ENCODE measurements around the gene PSMG2. TPM values are rescaled to one million over a fixed set of nuclear protein-coding genes. Genes with fewer than 3 reads are reported as not detected.

PSMG2 gene
- total and polyA plus RNA-seq, 9 of the 15 experiments (the other 6 are each of a cell fraction or from before 2014, with no cell fraction given), result 59.9 to 271 (median 111) TPM

- TF ChIP-seq, protein P1, sequence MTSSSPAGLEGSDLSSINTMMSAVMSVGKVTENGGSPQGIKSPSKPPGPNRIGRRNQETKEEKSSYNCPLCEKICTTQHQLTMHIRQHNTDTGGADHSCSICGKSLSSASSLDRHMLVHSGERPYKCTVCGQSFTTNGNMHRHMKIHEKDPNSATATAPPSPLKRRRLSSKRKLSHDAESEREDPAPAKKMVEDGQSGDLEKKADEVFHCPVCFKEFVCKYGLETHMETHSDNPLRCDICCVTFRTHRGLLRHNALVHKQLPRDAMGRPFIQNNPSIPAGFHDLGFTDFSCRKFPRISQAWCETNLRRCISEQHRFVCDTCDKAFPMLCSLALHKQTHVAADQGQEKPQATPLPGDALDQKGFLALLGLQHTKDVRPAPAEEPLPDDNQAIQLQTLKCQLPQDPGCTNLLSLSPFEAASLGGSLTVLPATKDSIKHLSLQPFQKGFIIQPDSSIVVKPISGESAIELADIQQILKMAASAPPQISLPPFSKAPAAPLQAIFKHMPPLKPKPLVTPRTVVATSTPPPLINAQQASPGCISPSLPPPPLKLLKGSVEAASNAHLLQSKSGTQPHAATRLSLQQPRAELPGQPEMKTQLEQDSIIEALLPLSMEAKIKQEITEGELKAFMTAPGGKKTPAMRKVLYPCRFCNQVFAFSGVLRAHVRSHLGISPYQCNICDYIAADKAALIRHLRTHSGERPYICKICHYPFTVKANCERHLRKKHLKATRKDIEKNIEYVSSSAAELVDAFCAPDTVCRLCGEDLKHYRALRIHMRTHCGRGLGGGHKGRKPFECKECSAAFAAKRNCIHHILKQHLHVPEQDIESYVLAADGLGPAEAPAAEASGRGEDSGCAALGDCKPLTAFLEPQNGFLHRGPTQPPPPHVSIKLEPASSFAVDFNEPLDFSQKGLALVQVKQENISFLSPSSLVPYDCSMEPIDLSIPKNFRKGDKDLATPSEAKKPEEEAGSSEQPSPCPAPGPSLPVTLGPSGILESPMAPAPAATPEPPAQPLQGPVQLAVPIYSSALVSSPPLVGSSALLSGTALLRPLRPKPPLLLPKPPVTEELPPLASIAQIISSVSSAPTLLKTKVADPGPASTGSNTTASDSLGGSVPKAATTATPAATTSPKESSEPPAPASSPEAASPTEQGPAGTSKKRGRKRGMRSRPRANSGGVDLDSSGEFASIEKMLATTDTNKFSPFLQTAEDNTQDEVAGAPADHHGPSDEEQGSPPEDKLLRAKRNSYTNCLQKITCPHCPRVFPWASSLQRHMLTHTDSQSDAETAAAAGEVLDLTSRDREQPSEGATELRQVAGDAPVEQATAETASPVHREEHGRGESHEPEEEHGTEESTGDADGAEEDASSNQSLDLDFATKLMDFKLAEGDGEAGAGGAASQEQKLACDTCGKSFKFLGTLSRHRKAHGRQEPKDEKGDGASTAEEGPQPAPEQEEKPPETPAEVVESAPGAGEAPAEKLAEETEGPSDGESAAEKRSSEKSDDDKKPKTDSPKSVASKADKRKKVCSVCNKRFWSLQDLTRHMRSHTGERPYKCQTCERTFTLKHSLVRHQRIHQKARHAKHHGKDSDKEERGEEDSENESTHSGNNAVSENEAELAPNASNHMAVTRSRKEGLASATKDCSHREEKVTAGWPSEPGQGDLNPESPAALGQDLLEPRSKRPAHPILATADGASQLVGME (CRISPR knock-in tag; IDR thresholded peaks at IDR 0.05), result no peak
- TF ChIP-seq, protein P2, sequence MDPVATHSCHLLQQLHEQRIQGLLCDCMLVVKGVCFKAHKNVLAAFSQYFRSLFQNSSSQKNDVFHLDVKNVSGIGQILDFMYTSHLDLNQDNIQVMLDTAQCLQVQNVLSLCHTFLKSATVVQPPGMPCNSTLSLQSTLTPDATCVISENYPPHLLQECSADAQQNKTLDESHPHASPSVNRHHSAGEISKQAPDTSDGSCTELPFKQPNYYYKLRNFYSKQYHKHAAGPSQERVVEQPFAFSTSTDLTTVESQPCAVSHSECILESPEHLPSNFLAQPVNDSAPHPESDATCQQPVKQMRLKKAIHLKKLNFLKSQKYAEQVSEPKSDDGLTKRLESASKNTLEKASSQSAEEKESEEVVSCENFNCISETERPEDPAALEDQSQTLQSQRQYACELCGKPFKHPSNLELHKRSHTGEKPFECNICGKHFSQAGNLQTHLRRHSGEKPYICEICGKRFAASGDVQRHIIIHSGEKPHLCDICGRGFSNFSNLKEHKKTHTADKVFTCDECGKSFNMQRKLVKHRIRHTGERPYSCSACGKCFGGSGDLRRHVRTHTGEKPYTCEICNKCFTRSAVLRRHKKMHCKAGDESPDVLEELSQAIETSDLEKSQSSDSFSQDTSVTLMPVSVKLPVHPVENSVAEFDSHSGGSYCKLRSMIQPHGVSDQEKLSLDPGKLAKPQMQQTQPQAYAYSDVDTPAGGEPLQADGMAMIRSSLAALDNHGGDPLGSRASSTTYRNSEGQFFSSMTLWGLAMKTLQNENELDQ (CRISPR knock-in tag; IDR thresholded peaks at IDR 0.05; ENCODE audit: borderline replicate concordance), result 0 out of 2 replicates have a peak, but pooled peaks have one; percentile 51
- TF ChIP-seq, protein P3, sequence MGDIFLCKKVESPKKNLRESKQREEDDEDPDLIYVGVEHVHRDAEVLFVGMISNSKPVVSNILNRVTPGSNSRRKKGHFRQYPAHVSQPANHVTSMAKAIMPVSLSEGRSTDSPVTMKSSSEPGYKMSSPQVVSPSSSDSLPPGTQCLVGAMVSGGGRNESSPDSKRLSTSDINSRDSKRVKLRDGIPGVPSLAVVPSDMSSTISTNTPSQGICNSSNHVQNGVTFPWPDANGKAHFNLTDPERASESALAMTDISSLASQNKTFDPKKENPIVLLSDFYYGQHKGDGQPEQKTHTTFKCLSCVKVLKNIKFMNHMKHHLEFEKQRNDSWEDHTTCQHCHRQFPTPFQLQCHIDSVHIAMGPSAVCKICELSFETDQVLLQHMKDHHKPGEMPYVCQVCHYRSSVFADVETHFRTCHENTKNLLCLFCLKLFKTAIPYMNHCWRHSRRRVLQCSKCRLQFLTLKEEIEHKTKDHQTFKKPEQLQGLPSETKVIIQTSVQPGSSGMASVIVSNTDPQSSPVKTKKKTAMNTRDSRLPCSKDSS (IDR thresholded peaks at IDR 0.05; ENCODE audit: low read depth, partially characterized antibody), result no peak
- TF ChIP-seq SNIP1 (IDR thresholded peaks at IDR 0.05; ENCODE audit: low read depth), result no peak
These were observed at the start of gene PSMG2, which contains the start of gene CEP76 (continued) for GRCh38 chr18:12702221-12703095.

Data from K562 (cell line).